Omental fat pad (tissue), 4 donors: ENCODE measurements around the gene GAS5. TPM values are rescaled to one million over a fixed set of nuclear protein-coding genes. Genes with fewer than 3 reads are reported as not detected.

Experiments
- ATAC-seq: fragments of 150-250 bp; one replicate; pipeline ENCODE4 v1.9.1; 2016; ENCODE audit warnings: mild to moderate bottlenecking, moderate library complexity; ENCODE audit not compliant: low FRiP score
- DNase-seq: peaks from one replicate; pipeline ENCODE4 v3.0.0-alpha.2; 2019; ENCODE audit warnings: low spot score
- CTCF ChIP-seq, 3 donors: fragments of 450-650 bp; IDR thresholded peaks; one replicate each; pipeline ENCODE4 v1.5.1; 2016 to 2017; ENCODE audit warnings: antibody characterized with exemption in 3 of 3, mild to moderate bottlenecking in 3 of 3, moderate library complexity in 2 of 3
- total RNA-seq, 4 donors: library from RNA; depleted of rRNA; stranded (reverse); fragments of >200 nt; gene quantifications; one replicate each; pipeline ENCODE4 v1.1.0, GENCODE V29; 2016

The GAS5 gene
- total RNA-seq = 100 to 1,000 TPM; 312 to 565 (median 443) TPM

GRCh38 chr1:173867753-173868265 lies at the start of gene GAS5:
TSS of gene GAS5 (minus strand) at chr1:173867989.
- TF ChIP-seq CTCF (IDR thresholded peaks at IDR 0.05) = no peak
- peak; percentile 97 for DNase-seq
- ATAC-seq = peak; percentile 96

GRCh38 chr1:173917149-173917548 lies 49.4 kb upstream of the GAS5 start, which contains the start of gene SERPINC1:
TSS of gene SERPINC1 (minus strand) at chr1:173917327. CDS start at chr1:173917259, 68 bp downstream.
- no peak for DNase-seq
- TF ChIP-seq CTCF (IDR thresholded peaks at IDR 0.05) = no peak
- ATAC-seq = no peak

- TF ChIP-seq CTCF (IDR thresholded peaks at IDR 0.05) = no peak
- no peak for ATAC-seq
Measured at GRCh38 chr1:173916667-173917066, 48.9 kb upstream of the GAS5 start.

GRCh38 chr1:173915596-173915995 lies 47.8 kb upstream of the GAS5 start:
- DNase-seq (no peak), ATAC-seq (no peak)
- no peak for TF ChIP-seq CTCF (IDR thresholded peaks at IDR 0.05)

More at GRCh38 chr1:173916667-173917066, 48.9 kb upstream of the GAS5 start:
- DNase-seq = no peak

GRCh38 chr1:173914366-173914871 lies 46.6 kb upstream of the GAS5 start:
- TF ChIP-seq CTCF (IDR thresholded peaks at IDR 0.05) = no peak
- no peak for ATAC-seq

GRCh38 chr1:173913111-173913510 lies 45.3 kb upstream of the GAS5 start:
- no peak for TF ChIP-seq CTCF (IDR thresholded peaks at IDR 0.05)
- DNase-seq (no peak), ATAC-seq (no peak)

More at GRCh38 chr1:173914366-173914871, 46.6 kb upstream of the GAS5 start:
- DNase-seq = no peak
